GM12878 (cell line): ENCODE data around the gene CCR5AS.
A peak's percentile ranks its signal among the peaks of the same experiment; 100 is the strongest.

Experiments
- ATAC-seq: fragments of 200-7000 bp; cut with Tn5 transposase; 3 replicates; pipeline ENCODE4 v1.9.1; 2020; ENCODE audit warnings: mild to moderate bottlenecking, moderate library complexity
- BruUV-seq: library from RNA; stranded (reverse); fragments of 400-500 nt; replicated peaks from 2 replicates; lab custom pipeline; 2021; lab: Mats Ljungman, UMichigan
- CTCF ChIA-PET: fragments of 300-600 bp; sonication (Branson Sonifier 250); formaldehyde crosslinking; extraction: SDS; loops from one replicate; lab custom pipeline; 2021; ENCODE audit warnings: inconsistent platforms; lab: Yijun Ruan, JAX
- POLR2A ChIA-PET: fragments of 350-600 bp; formaldehyde crosslinking; extraction: SDS; loops from one replicate; lab custom pipeline; 2021; ENCODE audit warnings: inconsistent platforms; lab: Charles Lee
- RAD21 ChIA-PET: fragments of 300-600 bp; sonication (Branson Sonifier 250); formaldehyde crosslinking; loops from one replicate; lab custom pipeline; 2023; ENCODE audit warnings: antibody characterized with exemption; ENCODE audit not compliant: unreplicated experiment; lab: Charles Lee
- SMC1A ChIA-PET: fragments of 300-600 bp; sonication (Branson Sonifier 250); formaldehyde crosslinking; loops from one replicate; lab custom pipeline; 2023; ENCODE audit not compliant: unreplicated experiment, uncharacterized antibody; lab: Charles Lee
- DNase-seq: peaks from one replicate; pipeline ENCODE4 v3.0.0-alpha.2; 2011; ENCODE audit warnings: low read depth, low spot score
- FAIRE-seq: peaks from 3 replicates; lab custom pipeline; 2011; peaks lifted over from hg19 to GRCh38; lab: Jason Lieb, UNC
- H2AFZ ChIP-seq: 2 replicates; pipeline ENCODE4 v1.6.0; 2011; ENCODE audit warnings: low read depth, low read length, control low read depth; ENCODE audit not compliant: control insufficient read depth
- H3K27ac ChIP-seq: 2 replicates; pipeline ENCODE4 v1.5.1; 2011; ENCODE audit warnings: control low read depth; ENCODE audit not compliant: control insufficient read depth, insufficient read depth
- H3K27me3 ChIP-seq, 2 experiments: replicated peaks in 1 of 2; 2 replicates each; pipeline versions ENCODE4 v1.6.0 to v1.6.1; 2011; ENCODE audit warnings: low read length in 1 of 2; ENCODE audit not compliant: control insufficient read depth in 2 of 2, insufficient read depth in 2 of 2
- H3K36me3 ChIP-seq, 2 experiments: 2 replicates each; pipeline ENCODE4 v1.5.1; 2011; ENCODE audit warnings: low read length in 1 of 2; ENCODE audit not compliant: control insufficient read depth in 2 of 2, insufficient read depth in 2 of 2
- H3K4me1 ChIP-seq: 2 replicates; pipeline ENCODE4 v1.6.1; 2011; ENCODE audit warnings: mild to moderate bottlenecking, low read length, moderate library complexity, mixed read lengths; ENCODE audit not compliant: control insufficient read depth, insufficient read depth
- H3K4me2 ChIP-seq: 2 replicates; pipeline ENCODE4 v1.6.0; 2011; ENCODE audit warnings: control low read depth; ENCODE audit not compliant: control insufficient read depth, insufficient read depth
- H3K4me3 ChIP-seq: fragments of 200-600 bp; sonication (generic); 2 replicates; pipeline ENCODE4 v1.5.1; 2016
- H3K79me2 ChIP-seq: 2 replicates; pipeline ENCODE4 v1.6.0; 2011; ENCODE audit warnings: low read length; ENCODE audit not compliant: control insufficient read depth, insufficient read depth
- H3K9ac ChIP-seq: 2 replicates; pipeline ENCODE4 v1.8.0; 2011; ENCODE audit warnings: low read length, control low read depth, mixed read lengths; ENCODE audit not compliant: control insufficient read depth, insufficient read depth
- H3K9me3 ChIP-seq: replicated peaks from 3 replicates; pipeline ENCODE4 v1.5.1; 2011; ENCODE audit warnings: mild to moderate bottlenecking, low read length; ENCODE audit not compliant: control insufficient read depth, insufficient read depth
- H4K20me1 ChIP-seq: 2 replicates; pipeline ENCODE4 v1.6.0; 2011; ENCODE audit not compliant: control insufficient read depth, insufficient read depth
- BCLAF1 ChIP-seq: fragments of 450-650 bp; IDR thresholded peaks from 2 replicates; pipeline ENCODE4 v1.6.1; 2017; ENCODE audit warnings: antibody characterized with exemption, mild to moderate bottlenecking, moderate library complexity
- DPF2 ChIP-seq: fragments of 450-650 bp; IDR thresholded peaks from 2 replicates; pipeline ENCODE4 v1.6.1; 2017; ENCODE audit warnings: mild to moderate bottlenecking
- E4F1 ChIP-seq: fragments of 450-650 bp; IDR thresholded peaks from 2 replicates; pipeline ENCODE4 v1.6.1; 2018; ENCODE audit warnings: borderline replicate concordance, mild to moderate bottlenecking; ENCODE audit not compliant: partially characterized antibody
- EZH2 ChIP-seq: IDR thresholded peaks from 2 replicates; pipeline ENCODE4 v1.6.1; 2012; ENCODE audit warnings: low read depth, mild to moderate bottlenecking, control low read depth, inconsistent platforms, low read length, borderline replicate concordance; ENCODE audit not compliant: control insufficient read depth
- IKZF1 ChIP-seq: fragments of 450-650 bp; conservative IDR thresholded peaks from 2 replicates; pipeline ENCODE4 v1.6.1; 2017; ENCODE audit warnings: antibody characterized with exemption, mild to moderate bottlenecking
- IKZF2 ChIP-seq, 2 experiments: fragments of 450-650 bp; IDR thresholded peaks; 2 replicates each; pipeline ENCODE4 v1.6.1; 2017; ENCODE audit warnings: mild to moderate bottlenecking in 2 of 2, moderate library complexity in 2 of 2
- MTA2 ChIP-seq: fragments of 450-650 bp; IDR thresholded peaks from 2 replicates; pipeline ENCODE4 v1.6.1; 2016; ENCODE audit warnings: low read depth, mild to moderate bottlenecking, moderate library complexity
- NR2C1 ChIP-seq: fragments of 450-650 bp; IDR thresholded peaks from 2 replicates; pipeline ENCODE4 v1.6.1; 2017; ENCODE audit warnings: antibody characterized with exemption, mild to moderate bottlenecking, moderate library complexity
- PKNOX1 ChIP-seq: fragments of 450-650 bp; IDR thresholded peaks from 2 replicates; pipeline ENCODE4 v1.6.1; 2016; ENCODE audit warnings: mild to moderate bottlenecking
- RUNX3 ChIP-seq: IDR thresholded peaks from 2 replicates; pipeline ENCODE4 v1.6.1; 2012; ENCODE audit warnings: low read length, inconsistent platforms
- ZNF24 ChIP-seq: fragments of 450-650 bp; IDR thresholded peaks from 2 replicates; pipeline ENCODE4 v1.6.1; 2017; ENCODE audit warnings: antibody characterized with exemption, mild to moderate bottlenecking
- ZNF687 ChIP-seq: fragments of 450-650 bp; IDR thresholded peaks from 2 replicates; pipeline ENCODE4 v1.6.1; 2017; ENCODE audit warnings: mild to moderate bottlenecking, moderate library complexity
- in situ Hi-C: fragments of 300-500 bp; cut with MboI; formaldehyde crosslinking; loops from 9 replicates; pipeline ENCODE4 v1.14.3; 2018; ENCODE audit warnings: mixed read lengths
- intact Hi-C: fragments of 100-400 bp; cut with micrococcal nuclease; formaldehyde crosslinking; loops from one replicate; pipeline ENCODE4 v1.14.2; 2022; ENCODE audit not compliant: unreplicated experiment

The CCR5AS gene

GRCh38 chr3:46316206-46316605 lies 90.7 kb downstream of the CCR5AS start (continued):
- no peak for TF ChIP-seq BCLAF1
- no peak for TF ChIP-seq EZH2

GRCh38 chr3:46314517-46314916 lies 92.3 kb downstream of the CCR5AS start:
- no TSS peak for BruUV-seq
- peaks cover 5% of the 10 kb centered on the region; the same call in 1 of the 2 replicates for H3K4me1 ChIP-seq
- H3K9ac ChIP-seq, result no peak overlapping the region
- H4K20me1 ChIP-seq, result no peaks in the 10 kb centered on the region
- no peaks in the 10 kb centered on the region for H3K36me3 ChIP-seq
- ATAC-seq, result peak; percentile 89
- ChIA-PET RAD21 (interaction anchor here (1.6 kb wide), 2 partner anchors 54 to 99 kb away, joined by 3 to 4 read pairs; no protein-coding TSS in a partner anchor), CTCF (interaction anchor here (1.2 to 1.5 kb wide), 2 partner anchors 14 to 38 kb away, joined by 3 read pairs; no protein-coding TSS in a partner anchor), SMC1A (interaction anchor here (0.9 to 3.8 kb wide), 8 partner anchors 9 to 99 kb away, joined by 3 to 22 read pairs (median 5); no protein-coding TSS in a partner anchor), POLR2A (interaction anchor here (1.3 kb wide), 1 partner anchor 15 kb away, joined by 3 read pairs; no protein-coding TSS in a partner anchor)
- H3K27me3 ChIP-seq, result no peaks in the 10 kb centered on the region
- H3K79me2 ChIP-seq, result no peaks in the 10 kb centered on the region
- no peak overlapping the region for H3K27ac ChIP-seq
- in situ Hi-C loops, result no loop called here
- H2AFZ ChIP-seq, result no peak overlapping the region
- H3K4me3 ChIP-seq, result no peak overlapping the region
- DNase-seq, result no peak
- FAIRE-seq, result peak; percentile 18
- peaks cover 2% of the 10 kb centered on the region for H3K9me3 ChIP-seq
- intact Hi-C loops, result no loop called here
- H3K4me2 ChIP-seq, result no peak overlapping the region
- TF ChIP-seq ZNF687 (no peak), IKZF2 (IDR thresholded peaks at IDR 0.05) (peak; percentile 71 to 73; a peak in 3 of 4 replicates), RUNX3 (peak; percentile 62; the same call in 1 of the 2 replicates), NR2C1 (no peak), DPF2 (0 out of 2 replicates have a peak, but pooled peaks have one; percentile 25), MTA2 (0 out of 2 replicates have a peak, but pooled peaks have one; percentile 57), E4F1 (no peak), IKZF1 (peak; percentile 65), PKNOX1 (no peak), ZNF24 (peak; percentile 89)
